Right hindlimb (tissue), 1 donor: Measurements from ENCODE around the gene SCLY.
A peak's percentile ranks its signal among the peaks of the same experiment; 100 is the strongest.

Experiments used
- DNase-seq: peaks from one replicate; pipeline ENCODE4 v3.0.0-alpha.2; 2018

Gene SCLY

DNA sequence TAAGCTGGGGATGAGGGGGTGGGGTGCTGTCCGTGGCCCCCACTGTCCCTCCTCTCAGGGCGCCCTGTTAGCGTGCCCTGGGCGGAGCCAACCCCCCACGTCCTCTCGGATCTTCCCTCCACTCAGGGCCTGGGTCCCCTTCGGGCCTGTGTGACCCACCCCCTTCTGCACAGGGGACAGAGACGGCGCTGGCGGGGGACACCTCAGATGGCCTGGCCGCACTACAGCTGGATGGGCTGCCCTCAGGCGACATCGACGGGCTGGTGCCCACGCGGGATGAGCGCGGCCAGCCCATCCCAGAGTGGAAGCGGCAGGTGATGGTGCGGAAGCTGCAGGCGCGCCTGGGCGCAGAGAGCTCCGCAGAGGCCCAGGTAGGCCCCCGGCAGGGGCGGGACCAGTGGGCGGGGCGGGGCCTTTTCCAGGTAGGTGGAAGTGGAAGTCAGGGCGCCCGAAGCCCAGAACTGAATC, 67.8 kb downstream of the SCLY start:
- peak; percentile 22 for DNase-seq

DNA sequence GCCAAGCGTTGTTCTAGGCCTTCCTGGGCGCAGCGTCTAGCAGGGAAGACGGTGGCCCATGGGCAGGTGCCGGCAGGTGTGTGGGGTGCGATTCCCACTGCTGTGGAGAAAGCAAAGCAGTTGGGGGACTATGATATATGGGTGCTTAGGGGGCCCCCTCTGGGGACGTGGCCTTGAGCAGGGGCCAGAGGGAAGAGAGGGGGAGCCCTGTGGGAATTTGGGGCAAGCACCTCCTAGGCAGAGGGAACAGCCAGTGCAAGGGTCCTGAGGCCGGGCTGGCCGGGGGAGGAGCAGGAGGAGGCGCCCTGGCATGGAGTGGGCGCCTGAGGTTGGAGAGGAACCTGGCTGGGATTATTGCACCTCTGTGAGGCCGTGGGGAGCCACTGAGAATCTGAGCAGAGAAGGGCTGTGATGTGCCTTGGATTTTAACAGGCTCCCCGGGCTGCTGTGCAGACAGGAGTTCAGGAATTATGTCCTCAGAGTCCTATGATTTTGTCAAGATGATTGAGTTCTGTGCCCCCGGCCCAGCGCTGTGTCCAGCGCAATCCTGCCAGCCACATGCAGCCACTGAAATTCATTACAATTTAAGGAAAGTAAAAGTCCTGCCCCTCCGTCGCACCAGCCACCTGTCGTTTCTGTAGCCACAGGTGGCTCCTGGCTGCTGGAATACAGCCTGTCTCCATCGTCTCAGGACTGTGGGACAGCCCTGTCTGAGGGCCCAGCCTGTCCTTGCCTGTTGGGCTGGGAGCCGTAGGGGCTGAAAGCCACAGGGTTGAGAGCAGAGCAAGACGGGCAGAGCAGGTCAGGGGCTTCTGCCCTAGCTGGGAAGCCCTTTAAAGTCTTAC, 68.6 kb downstream of the SCLY start:
- peak; percentile 15 for DNase-seq

- DNase-seq = peak; percentile 7
Measured at GRCh38 chr2:238130111-238130695, 69.4 kb downstream of the SCLY start.

GRCh38 chr2:238130696-238131628, 70.2 kb downstream of the SCLY start:
- DNase-seq = peak; percentile 13

DNA sequence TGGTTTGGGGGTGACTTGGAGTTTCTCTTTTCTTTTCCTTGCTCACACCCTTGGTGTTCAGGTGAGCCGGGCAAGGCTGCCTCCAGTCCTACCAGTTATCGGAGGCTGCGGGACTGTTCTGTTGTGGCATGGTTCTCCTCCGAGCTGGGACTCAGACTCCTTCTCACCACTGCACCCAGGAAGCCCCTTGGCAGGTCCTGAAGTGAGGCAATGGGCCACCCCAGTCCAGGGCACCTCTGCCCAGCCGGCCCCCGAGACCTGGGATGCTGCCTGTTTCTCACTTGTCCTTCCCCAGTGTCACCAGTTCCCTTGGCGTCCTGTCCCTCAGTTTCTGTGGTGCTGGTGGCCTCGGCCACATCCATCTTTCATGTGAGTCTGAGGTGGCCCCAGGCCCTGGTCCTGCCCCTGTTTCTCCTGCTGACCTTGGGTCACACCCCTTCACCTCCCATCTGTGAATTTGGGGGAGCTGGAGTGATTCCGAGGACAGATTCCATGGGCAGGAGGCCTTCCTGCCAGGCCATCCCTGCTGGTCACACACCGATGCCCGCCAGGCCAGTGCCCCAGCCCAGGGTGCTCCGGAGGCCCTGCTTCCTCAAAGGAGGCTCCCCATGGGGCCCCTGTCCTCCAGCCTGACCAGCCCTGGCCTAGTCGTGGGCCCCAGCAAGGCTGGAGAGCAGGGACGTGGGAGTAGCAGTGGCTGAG, 71.1 kb downstream of the SCLY start:
- peak; percentile 15 for DNase-seq

- DNase-seq = peak; percentile 16
Measured at GRCh38 chr2:238132463-238133450, 72.0 kb downstream of the SCLY start.

DNA sequence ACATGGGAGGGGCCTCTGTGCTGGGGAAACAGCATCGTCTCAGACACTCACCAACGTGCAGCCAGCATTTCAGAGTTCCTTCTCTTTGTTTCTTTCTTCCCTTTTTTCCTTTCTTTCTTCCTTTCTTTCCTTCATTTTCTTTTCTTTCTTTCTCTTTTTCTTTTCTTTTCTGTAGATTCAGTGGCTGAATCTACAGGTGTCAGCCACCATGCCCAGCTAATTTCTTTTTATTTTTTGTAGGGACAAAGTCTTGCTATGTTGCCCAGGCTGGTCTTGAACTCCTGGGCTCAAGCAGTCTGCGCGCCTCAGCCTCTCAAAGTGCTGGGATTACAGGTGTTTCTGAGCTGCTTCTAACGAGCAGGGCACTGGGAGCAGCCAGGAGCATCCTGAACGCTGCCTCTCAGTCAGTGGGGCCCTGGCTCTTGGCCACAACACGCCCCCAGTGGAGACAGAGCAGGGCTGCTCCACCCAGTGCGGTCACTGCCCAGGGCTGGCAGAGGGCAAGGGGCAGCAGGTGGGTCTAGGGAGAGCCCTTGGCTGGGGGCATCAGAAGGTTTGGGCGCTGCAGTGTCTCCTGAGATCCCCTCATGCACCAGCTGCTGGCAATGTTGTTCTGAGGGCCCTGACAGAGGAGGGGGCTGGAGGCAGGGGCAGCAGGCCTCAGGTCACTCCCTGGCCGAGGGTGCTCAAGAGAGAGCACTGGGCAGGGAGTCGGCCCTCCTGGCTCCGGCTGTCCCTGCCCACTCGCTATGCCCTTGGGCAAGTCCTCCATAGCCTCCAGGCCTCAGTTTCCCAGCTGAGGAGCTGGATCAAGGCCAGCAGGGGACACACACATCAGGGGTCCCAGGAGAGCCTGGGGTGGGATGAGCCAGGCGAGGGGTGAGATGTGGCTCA, 72.9 kb downstream of the SCLY start:
- DNase-seq = peak; percentile 20

DNA sequence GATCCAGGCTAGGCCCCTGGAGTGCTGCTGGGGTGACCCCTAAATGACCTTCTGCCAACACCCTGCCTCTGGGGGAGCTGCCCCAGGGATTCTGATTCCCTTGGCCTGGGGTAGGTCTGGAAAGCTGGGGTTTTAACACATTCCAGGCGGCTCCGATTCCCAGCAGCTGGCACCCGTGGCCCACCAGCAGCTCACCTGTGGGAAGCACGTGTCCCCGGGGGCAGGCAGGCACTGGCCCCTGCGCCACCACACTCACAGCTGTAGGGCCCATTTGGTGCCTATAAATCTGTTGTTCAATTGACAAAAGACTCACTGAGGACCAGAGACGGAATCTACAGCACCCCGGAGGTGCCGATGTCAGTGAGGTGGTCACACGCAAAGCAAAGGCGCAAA, 73.6 kb downstream of the SCLY start:
- DNase-seq = no peak

DNA sequence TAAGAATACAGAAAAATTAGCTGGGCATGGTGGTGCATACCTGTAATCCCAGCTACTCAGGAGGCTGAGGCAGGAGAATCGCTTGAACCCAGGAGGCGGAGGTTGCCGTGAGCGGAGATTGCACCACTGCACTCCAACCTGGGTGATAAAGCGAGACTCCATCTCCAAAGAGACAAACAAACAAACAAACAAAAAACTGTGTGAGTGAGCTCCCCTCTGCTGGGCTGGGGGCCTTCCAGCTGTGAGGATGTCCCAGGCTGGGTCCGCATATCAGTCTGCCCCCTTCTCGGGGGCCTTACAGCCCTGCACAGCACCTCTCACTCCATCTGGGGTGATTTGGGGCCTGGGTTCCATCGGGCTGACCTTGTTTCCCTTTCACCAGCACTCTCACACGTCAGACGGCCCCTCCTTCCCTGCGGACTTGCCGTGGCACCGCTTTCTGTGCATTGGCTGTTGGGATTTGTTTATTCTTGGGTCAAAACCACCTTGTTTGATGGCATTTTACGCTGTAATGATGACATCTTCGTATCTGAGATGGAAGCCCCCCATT, 74.9 kb downstream of the SCLY start:
- no peak for DNase-seq

DNA sequence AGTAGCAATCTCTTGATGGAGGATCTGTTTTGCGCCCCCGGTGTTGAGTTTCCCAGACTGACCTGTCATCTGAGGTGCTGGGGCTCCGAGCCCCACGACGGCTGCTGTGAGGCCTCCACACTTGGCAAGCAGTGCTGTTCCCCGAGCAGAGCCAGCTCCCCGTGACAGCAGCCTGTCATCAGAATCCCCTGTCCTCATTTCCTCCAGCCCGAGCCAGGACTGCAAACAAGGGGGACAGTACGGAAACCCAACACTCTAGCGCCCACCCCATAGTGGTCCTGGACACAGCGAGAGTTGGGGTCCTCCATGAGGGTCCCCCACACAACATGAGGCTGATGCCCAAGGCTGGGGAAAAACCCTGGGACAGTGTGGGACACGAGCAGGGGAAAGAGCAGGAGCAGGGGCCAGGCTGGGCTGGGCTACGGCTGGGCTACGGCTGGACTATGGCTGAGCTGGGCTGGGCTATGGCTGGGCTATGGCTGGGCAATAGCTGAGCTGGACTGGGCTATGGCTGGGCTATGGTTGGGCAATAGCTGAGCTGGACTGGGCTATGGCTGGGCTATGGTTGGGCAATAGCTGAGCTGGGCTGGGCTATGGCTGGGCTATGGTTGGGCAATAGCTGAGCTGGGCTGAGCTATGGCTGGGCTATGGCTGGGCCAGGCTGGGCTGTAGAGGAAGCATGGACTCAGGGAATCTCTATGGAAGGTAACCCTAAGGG, 76.2 kb downstream of the SCLY start:
- no peak for DNase-seq

DNA sequence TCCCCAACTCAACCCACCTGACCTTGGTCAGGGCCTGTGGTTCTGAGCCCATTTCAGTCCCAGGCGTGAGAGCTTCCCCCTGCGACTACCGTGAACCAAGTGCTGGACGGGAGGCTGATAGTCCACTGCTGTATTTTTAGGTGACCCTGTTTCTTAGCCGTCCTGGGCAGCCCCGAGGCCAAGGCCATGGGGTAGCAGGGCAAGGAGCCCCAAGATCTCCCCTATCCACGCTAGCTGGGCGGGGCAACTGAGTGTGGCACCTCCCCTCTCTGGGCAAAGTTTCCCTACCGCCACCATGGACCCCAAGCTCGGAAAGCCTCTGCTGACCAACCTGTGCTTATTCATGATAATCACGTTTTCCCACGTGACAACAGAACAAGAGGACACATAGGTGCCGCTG, 77.1 kb downstream of the SCLY start:
- no peak for DNase-seq

- DNase-seq = peak; percentile 64
Measured at GRCh38 chr2:238138331-238139195, 77.8 kb downstream of the SCLY start, which contains the start of gene KLHL30. TSS of gene KLHL30 (plus strand) at chr2:238138668. CDS start at chr2:238140755, 2,087 bp downstream.

DNA sequence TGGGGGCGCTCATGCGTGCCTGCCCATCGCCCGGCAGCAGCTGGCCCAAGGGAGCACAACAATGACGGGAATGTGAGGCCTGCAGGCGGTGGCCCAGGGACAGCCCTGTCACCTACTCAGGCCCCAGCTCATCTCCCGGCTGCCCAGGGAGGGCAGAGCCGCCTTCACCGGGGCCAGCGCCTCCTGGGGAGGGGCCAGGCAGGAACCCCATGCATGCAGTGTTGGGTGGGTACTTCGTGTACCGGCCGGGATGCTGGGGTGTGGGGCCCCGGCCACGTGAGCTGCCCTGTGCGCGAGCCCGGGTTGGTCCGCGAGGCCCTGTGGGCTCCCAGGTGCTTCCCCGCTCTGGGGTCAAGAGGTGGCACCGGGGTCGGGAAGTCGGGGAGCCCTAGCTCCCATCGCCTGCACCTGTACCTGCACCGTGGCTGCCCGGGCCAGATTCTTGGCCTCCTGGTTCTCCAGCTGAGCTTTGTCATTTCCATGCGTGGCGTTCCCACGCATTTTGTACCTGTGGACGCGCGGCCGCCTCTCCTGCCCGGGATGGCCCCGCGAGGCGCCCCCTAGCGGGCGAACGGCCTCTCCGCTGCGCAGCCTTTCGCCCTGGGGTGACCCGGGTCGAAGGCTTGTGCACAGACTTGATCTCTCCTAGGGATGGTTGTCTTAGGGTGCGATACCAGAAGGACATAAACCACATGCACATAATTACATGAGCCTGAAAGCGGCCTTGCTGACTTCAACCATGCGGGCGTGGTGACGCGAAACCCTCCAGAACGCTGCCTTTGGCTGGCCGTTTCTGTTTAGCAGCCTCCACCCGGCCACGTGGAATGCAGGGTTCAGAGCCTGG, 78.6 kb downstream of the SCLY start:
- DNase-seq = no peak

- no peak for DNase-seq
Measured at GRCh38 chr2:238140040-238140439, 79.2 kb downstream of the SCLY start.

DNA sequence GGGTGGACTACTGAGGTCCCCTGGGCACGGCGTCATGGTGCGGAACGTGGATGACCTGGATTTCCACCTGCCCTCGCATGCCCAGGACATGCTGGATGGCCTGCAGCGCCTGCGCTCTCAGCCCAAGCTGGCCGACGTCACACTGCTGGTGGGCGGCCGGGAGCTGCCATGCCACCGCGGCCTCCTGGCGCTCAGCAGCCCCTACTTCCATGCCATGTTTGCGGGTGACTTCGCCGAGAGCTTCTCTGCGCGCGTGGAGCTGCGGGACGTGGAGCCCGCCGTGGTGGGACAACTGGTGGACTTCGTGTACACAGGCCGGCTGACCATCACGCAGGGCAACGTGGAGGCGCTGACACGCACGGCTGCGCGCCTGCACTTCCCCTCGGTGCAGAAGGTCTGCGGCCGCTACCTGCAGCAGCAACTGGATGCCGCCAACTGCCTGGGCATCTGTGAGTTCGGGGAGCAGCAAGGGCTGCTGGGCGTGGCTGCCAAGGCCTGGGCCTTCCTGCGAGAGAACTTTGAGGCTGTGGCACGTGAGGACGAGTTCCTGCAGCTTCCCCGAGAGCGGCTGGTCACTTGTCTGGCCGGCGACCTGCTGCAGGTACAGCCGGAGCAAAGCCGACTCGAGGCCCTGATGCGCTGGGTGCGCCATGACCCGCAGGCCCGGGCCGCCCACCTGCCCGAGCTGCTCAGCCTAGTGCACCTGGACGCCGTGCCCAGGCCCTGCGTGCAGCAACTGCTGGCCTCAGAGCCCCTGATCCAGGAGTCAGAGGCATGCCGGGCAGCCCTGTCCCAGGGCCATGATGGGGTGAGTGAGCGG, 80.1 kb downstream of the SCLY start:
- no peak for DNase-seq
